NCI-H748 (cell line): ENCODE results near the gene NRF1.
A peak's percentile ranks its signal among the peaks of the same experiment; 100 is the strongest.
"Not testable (repeated sequence)": the region's sequence is repeated elsewhere in the genome, so short reads cannot be mapped to it uniquely, and the experiment has no call there.

Source experiments
- DNase-seq: peaks from one replicate; lab custom pipeline; 2025; ENCODE audit not compliant: unreplicated experiment; lab: John Stamatoyannopoulos, UW

The NRF1 gene

DNA sequence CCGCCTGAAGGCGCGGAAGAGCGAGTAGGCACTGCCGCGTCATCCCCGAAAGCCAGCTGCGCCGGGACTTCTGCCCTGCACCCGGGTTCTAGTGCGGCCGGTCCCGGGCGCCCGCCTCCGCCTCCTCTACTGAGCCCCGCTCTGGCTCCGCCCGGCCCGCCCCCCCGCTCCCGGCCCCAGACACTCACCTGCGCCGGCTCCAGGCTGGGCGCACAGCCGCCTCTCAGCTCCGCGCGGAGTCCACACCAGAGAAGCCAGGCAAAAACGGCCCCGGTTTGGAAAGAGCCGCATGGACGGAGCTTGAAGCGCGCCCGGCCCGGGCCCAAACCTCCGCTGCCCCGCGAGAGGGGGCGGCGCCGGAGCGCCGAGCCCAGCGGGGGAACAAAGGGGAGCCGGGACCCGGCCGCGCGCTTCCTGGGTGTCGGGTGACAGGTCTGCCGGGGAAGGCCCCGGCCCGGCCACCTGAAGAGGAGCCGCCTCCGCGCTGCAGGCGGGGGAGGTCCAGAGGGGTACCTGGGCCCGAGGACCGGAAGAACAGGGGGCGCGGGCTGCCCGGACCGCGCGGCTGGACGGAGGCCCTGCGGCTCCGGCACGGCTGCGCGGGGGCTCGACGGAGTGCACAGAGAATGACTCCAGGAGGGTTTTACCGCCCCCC is 168.2 kb downstream of the NRF1 start:
- DNase-seq, result peak; percentile 81

DNA sequence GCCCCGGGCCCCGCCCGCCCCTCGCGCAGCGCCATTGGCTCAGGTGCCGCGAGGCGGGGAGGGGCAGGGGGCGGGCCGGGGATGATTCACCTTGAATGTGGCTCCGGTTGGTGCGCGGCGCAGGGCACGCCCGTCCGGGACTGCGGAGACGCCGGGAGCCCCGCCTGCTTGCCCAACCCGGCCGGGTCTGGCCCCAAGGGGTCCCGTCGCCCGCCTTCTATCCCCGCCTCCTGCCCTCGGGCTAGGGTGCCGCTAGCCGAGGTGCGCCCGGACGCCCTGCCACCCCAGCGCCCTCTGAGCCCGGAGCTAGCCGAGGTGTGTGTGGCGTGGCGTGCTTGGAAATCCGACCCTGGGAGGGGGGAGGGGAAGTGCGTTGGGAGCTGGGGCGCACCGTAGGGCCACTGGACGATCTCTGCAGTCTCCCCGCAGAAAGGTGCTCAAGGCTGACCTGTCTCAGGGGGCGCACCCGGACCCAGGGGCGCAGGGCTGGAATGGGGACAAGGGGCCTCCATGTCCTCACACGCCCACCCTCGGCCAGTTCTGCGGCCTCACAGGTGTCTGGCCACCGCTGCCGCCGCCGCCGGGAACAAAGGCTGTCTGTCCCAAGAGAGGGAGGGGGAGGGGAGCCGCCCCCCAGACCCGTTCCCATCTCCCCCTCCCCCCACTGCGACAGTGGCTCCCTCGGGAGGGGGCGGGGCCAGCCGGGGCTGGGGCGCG is 168.9 kb downstream of the NRF1 start:
- DNase-seq, result peak; percentile 94

DNA sequence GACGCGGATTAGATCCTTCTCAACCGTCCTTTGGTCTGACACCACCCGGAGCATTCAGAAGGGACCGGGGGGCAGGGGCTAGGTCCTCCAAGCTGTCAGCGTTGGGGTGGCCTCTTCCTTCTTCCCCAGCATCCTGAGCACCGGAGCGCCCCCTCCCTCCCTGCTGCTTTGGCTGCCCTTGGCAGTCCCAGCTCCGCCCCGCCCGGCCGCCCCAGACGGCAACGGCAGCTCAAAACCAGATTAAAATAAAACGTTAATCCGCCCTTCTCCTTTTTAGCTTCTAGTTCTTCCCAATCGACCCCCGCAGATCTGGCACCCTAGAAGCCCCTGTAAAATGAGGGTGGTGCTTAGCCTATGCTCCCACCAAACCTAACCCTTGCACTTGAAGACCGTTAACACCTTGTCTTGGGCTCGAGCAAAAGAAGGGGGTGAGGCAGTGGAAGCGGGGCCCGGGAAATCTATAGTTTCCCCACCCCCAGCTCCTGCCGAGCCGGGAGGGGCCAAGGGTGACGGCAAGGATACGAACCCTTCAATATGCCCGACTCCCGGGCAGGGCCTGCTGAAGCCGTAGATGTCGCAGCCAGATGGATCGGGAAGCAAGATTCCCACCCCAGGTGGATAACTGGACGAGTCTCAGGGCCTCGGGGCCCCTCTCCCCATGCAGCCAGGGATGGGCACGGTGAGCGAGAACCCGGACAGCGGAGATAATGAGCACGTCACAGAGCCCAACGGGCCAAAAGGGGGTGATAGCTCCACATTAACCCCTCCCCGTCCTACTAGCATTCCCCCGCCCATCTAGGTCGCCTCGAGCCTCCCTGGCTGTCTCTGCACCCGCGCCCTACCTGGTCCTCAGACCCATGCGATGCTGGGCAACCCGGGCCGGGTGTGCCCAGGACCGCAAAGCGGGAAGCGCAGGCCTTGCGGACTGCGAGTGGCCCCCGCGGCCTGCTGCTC is 169.7 kb downstream of the NRF1 start:
- DNase-seq, result peak; percentile 68

DNA sequence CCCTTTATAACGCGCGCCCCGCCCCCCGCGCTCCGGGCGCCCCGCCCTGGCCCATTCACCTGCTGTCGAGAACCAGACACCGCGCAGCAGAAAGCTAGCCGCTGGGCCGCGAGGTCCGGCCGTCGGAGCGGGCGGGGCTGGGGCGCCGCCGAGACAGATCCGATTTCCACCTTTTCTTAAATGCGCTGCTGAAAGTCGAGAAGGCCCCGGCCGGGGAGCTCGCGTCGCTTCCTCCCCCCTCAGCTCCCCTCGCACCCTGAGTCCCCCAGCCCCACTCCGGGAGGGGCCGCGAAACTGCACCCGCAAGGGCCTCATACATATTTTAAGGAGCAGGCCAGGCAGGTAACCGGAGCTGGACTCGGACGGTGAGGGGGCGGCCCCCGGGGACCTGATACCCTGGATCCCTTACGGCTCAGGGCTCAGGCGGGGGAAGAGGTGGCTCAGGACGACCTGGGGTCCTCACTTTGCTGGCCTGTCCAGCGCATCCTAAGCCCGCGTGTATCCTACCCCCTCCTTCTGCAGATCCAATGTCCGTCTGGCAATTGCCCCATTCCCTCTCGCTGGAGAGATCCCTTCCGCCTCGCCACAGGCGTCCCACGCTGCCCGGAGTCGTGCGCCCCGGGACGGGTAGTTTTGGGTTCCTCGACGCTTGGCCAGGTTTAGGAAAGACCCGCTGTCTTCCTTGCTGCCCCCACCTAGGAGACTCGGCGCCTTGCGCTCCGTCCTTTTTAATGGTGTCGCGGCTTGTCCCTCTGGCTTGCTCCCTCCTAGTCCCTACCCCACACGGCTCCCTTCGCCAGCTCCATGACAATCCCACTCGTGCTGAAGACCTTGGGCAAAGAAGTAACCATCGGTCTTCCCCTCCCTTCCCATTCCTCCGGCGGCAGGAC is 170.7 kb downstream of the NRF1 start:
- peak; percentile 73 for DNase-seq

DNA sequence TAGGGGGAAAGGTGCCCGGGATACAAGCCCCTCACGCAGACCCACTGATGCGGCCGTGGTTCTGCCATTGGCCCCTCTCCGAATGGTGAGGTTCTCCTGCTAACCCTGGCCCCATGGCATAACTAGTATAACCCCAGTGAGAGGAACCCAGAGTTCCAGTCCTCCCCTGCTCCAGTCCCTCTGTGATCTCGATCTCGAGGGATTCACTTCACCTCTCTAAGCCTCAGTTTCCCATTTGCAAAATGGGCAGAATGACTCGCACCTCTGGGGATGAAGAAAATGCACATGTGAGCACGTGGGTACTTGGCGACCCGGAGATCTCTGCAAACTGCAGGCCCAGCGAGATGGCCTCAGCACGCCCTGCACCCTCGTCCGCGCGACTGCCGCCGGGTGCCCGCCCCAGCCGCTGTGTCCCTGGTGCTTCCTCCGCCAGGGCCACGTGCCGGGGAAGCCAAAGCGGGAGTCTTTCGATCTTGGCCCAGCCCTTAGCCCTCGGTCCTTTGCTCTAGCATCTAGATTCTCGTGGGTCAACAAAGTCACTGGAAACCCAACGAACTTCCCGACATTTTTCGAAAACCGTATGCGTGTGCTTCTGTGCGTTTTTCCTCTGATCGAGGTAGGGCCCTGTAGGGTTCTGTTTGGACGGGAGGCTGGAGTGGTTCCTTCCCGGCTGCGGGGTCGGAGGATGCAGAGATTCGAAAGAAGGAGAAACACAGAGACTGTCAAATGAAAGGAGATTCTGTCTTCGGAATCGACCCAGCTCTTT is 171.5 kb downstream of the NRF1 start:
- DNase-seq, result no peak

DNA sequence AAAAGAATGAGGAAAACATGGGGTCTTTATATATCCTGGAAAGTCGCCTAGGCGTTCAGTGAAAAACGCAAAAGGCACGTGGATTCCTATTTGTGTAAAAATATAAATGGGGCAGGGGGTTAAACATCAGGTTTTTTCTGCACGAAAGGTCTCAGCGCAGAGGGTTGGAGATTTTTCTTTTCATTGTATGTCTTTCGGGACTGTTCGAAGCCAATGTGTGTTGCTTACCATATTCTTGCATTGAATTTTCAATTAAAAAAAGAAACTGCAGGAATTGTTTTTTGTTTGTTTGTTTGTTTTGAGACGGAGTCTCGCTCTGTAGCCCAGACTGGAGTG is 172.0 kb downstream of the NRF1 start:
- DNase-seq, result no peak

DNA sequence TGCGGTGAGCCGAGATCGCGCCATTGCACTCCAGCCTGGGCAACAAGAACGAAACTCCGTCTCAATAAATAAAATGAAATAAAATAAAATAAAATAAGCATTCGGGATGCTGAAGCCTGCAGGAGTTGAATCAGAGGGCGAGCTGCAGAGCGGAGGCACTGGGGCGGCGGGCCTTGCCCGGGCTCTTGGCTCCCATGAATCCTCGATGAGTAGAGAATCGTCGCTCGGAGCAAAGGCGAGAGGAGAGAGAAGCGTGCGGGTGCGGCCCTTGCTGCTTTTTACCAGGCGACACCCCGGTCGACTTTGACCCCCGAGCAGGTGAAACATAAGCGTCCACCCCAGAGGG is 172.9 kb downstream of the NRF1 start:
- DNase-seq, result no peak

DNA sequence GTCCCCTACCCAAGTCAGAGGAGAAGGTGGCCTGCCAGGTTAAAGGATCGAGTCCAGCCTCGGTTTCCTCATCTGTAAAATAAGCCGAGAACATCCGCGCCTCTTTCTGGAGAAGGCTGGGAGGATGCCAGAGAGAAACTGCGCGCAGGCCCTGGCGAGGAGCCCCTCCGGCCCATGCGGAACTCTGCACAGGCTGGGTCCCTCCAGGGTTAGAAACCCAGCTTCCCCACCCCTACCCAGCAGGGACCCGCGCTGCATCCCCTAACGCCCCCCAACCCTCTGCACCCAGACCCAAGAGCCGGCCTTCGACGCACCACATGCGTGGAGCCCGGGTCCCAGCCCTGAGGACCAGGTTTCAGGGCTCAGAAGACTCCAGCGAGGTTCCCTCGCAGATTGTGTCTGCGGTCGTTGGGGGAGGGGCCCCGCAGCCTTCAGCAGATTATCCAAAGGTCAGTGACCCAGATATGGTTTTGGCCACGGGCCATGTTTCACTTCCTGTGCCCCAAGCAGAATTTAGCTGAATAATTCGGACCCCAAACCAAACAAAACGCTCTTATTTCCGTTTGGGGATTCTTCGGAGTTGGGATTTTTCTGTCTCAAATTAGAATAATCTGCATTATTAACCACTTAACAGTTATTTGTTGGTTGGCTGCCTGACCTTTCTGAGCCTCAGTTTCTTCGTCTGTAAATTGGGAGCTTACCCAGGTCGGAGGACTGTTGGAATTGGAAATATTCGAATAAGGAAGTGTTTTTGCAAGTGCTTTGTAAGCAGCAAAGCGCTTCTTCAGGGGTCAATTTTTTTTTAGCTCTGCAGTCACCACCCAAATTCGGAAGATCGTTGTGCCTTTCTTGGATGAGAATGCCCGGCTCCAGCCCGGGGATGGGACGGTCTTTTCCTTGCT is 173.5 kb downstream of the NRF1 start:
- DNase-seq, result no peak

DNA sequence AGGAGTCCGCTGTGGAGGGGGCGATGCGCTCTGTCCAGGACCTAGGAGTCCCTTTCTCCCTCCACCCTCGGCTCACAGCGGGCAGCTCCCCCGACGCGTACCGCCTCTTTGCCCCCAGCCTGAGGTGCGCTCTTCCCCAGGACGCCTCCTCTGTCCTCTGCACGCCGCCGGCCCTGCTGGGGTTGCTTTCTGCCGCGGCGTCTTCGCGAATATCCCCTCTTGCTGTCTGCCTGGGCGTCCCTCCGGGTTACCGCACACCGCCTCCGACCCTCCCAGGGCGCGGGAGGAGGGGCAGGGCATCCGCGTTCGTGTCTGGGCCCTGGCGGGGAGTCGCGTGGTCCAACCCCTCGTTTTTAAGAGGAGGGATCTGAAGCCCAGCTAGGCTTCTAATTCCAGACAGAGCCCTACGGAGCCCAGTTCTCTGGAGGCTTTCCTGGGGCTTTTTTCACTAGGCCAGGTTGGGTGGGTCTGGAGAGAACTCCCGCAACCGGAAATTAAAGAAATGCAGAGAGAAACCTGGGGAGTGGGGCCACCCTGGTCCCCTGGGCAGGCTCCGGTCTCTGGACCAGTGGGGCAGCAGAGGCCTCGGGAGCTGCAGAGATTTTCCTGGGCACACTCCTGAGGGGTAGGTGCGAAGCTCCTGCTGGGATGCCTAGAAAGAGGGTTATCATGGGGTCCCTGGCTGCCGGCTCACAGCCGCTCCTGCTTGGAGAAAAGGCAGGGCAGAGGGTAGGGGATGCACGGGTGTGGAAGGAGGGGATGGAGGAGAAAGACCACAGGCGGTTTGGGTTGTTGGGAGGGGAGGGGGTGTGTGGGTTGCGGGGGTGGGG is 174.4 kb downstream of the NRF1 start:
- no peak for DNase-seq

DNA sequence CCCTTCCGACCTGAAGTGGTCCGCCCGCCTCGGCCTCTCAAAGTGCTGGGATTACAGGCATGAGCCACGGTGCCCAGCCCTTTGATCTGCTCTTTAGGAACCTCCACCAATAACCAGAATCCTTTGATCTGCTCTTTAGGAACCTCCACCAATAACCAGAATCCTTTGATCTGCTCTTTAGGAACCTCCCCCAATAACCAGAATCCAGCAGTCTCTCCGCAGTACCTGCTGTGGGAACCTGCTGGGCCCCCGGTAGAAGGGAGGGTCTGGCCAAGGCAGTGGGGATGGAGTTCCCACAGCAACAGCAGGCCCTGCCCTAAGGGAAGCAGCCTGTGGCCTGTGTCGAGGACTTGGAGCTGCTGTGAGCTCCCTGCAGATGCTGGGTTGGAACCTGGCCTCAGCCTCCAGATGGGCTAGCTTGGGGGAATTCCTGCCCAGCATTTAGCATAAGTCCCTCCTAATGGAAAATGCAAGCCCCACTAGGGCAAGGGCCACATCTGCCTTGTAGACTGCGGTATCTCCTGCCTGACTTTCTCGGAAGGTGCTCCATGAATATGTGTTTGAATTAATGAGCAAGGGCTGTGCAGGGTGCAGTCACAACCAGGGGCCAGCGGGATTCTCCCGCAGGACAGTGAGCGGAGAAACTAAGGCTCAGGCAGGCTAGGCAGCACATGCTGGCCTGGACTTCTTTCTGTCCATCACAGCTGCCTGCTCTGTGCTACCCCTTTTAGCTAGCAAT is 175.5 kb downstream of the NRF1 start:
- DNase-seq, result no peak

DNA sequence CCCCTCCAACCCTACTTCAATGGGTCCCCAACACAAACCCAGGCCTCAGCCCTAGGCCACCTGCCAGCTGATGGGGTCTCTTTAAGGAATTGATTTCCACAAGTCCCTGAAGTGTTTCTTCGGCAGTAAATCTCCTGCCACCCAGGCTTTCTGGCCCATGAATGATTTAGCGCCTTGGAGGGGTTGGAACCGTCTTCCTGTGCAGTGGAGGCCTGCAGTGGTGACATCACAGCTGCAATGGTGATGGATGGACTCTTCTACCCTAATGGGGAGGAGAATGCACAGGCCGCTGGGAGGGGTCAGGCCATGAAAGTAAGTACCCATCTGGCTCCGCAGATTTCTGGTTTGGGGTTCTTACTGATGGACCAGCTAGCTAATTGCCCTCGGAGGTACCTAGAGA is 177.5 kb downstream of the NRF1 start:
- DNase-seq, result no peak

DNA sequence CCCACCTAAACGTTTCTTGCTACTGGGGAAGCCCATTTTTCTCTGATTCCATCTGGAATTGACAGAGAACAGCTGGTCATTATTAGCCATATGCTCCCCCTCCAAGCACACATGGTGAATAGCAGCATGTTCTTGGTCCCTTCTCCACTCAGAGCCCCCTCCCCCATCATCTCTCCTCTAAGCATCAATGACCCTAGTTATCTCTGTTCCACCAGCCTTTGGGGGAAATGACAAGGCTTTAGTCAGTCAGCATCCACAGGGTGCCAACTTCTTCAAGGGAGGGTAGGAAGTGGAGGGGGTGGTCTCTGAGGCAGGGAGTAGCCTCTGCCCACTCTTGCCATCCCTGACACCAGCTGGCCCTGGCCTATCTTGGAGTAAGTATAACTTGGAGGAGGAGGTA is 178.1 kb downstream of the NRF1 start:
- DNase-seq, result no peak

DNA sequence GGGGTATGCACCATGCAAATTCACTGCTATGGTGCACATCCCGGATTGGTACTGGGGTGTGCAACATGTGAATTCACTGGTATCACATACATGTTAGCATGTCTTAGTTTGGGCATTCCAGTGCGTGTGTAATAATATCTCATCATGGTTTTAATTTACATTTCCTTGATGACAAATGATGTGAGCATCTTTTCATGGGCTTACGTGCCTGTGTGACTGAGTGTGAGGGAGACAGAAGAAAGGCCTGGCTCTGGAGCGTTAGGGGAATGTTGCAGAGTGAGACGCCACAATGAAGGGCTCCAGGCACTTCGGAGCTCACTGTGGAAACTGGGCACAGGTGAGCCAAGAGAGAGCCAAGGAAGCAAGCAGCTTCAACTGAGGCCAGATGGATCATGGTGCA is 178.6 kb downstream of the NRF1 start:
- no peak for DNase-seq

DNA sequence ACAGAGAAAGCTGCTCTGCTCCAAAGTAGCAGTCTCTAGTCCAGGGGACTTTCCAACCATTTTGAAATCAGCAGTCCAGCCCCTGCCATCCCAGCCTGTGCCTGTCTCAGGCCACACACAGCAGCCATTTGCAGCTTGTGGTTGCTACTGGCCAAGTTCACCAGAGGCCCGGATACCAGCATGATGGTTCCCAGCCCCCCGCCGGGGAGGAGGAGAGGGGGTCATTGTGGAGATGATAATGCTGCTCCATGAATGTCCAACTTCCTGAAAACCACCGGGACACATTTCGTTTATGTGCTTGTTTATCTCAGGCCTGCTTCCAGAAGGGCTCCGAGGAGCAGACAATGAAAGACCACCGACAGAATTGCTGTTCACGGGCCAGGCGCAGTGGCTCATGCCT is 181.2 kb downstream of the NRF1 start:
- DNase-seq, result no peak

DNA sequence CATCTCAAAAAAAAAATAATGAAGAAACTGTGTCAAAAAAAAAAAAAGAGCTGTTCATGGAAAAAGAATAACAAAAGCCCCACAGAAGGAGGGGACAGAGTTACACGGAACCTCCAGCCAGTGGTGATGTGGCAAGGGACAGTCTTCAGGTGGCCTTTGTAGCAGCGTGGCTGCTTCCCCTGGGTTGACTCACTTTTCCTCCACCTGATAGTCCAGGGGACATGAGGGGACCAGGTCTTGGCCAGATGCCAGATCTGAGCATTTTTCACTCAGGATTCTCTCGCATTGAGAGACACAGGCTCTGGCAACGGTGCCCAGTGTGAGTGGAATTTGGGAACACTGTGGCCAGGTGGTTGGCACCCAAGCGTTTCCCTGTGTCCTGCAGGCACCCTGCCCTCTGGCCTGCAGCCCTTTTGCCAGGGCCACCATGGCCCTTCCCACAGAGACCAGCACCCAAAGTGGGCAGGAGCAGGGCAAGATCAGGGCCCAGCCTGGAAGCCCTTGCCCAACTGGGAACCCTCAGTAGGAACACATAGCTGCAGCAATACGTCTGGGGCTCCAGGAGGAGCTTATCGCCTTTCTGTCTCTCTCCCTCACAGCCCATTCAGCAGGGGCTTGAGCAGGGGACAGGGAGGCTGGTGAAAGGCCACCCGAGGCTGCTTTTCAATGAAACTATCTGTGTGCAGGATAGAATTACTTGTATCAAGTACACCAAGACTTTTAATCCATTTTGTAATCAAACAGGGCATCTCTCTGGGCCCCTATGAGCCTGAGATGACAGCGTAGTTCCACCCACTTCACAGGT is 182.2 kb downstream of the NRF1 start:
- DNase-seq, result no peak

DNA sequence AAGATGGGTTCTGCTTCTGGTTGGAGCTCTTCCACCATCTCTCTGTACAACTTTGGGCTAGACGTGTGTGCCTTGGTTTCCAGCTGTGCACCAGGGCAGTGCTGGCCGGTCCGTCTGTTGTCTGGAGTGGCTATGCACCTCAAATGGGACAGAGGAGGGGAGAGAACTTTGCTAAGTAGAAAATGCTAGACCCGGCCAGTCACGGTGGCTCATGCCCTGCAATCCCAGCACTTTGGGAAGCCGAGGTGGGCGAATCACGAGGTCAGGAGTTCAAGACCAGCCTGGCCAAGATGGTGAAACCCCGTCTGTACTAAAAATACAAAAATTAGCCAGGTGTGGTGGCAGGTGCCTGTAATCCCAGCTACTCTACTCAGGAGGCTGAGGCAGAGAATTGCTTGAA is 182.9 kb downstream of the NRF1 start:
- not testable (repeated sequence) for DNase-seq
